SK-N-SH (cell line): ENCODE data around the gene SH3BGR. TPM values are rescaled to one million over a fixed set of nuclear protein-coding genes. Genes with fewer than 3 reads are reported as not detected.

Source experiments
- CTCF ChIA-PET: fragments of 300-600, 350-600 bp; formaldehyde crosslinking; extraction: SDS; loops from one replicate; lab custom pipeline; 2021; lab: Yijun Ruan, JAX
- POLR2A ChIA-PET: fragments of 350-600 bp; sonication (Branson Sonifier 250); formaldehyde crosslinking; extraction: SDS; loops from one replicate; lab custom pipeline; 2020; ENCODE audit warnings: antibody characterized with exemption, inconsistent platforms; lab: Yijun Ruan, JAX
- DNase-seq: peaks from one replicate; pipeline ENCODE4 v3.0.0; 2012
- H2AFZ ChIP-seq: fragments of 200-600 bp; sonication (generic); 2 replicates; pipeline ENCODE4 v1.8.1; 2016; ENCODE audit warnings: antibody characterized with exemption, mild to moderate bottlenecking, low read depth
- H3F3A ChIP-seq: fragments of 200-600 bp; sonication (generic); replicated peaks from 2 replicates; pipeline ENCODE3; 2016; ENCODE audit warnings: antibody characterized with exemption, mild to moderate bottlenecking; ENCODE audit not compliant: insufficient read depth
- H3K27ac ChIP-seq, 2 experiments: fragments of 200-500 bp in 1 of 2; fragments of 200-600 bp in 1 of 2; sonication (Bioruptor generic) in 1 of 2; sonication (generic), shearing (Covaris generic) in 1 of 2; 2 replicates each; pipeline versions ENCODE4 v1.5.1 to v1.6.1; 2014 to 2016; ENCODE audit warnings: low read depth in 2 of 2, inconsistent platforms in 1 of 2, low read length in 1 of 2, mild to moderate bottlenecking in 1 of 2, mixed read lengths in 1 of 2
- H3K27me3 ChIP-seq: fragments of 200-600 bp; sonication (generic), shearing (Covaris generic); 2 replicates; pipeline ENCODE4 v1.6.1; 2016; ENCODE audit warnings: mixed run types; ENCODE audit not compliant: insufficient read depth
- H3K36me3 ChIP-seq, 2 experiments: fragments of 200-500 bp in 1 of 2; fragments of 200-600 bp in 1 of 2; sonication (Bioruptor generic) in 1 of 2; sonication (generic) in 1 of 2; replicated peaks in 1 of 2; 2 replicates each; pipeline versions ENCODE3 to v1.5.1; 2014 to 2016; ENCODE audit warnings: low read length in 1 of 2, mild to moderate bottlenecking in 1 of 2; ENCODE audit not compliant: insufficient read depth in 2 of 2, control insufficient read depth in 1 of 2
- H3K4me1 ChIP-seq, 2 experiments: fragments of 200-500 bp in 1 of 2; fragments of 200-600 bp in 1 of 2; sonication (Bioruptor generic) in 1 of 2; sonication (generic), shearing (Covaris generic) in 1 of 2; 2 replicates each; pipeline versions ENCODE4 v1.5.1 to v1.6.1; 2014 to 2016; ENCODE audit warnings: low read depth in 1 of 2, low read length in 1 of 2, mixed run types in 1 of 2; ENCODE audit not compliant: insufficient read depth in 2 of 2, control insufficient read depth in 1 of 2
- H3K4me2 ChIP-seq: fragments of 200-600 bp; sonication (generic), shearing (Covaris generic); 2 replicates; pipeline ENCODE4 v1.6.1; 2017; ENCODE audit warnings: mixed run types
- H3K4me3 ChIP-seq, 2 experiments: fragments of 200-500 bp in 1 of 2; fragments of 200-600 bp in 1 of 2; sonication (Bioruptor generic) in 1 of 2; sonication (generic), shearing (Covaris generic) in 1 of 2; 2 replicates each; pipeline versions ENCODE4 v1.5.1 to v1.8.1; 2014 to 2016; ENCODE audit warnings: low read depth in 2 of 2, inconsistent platforms in 1 of 2, low read length in 1 of 2, mild to moderate bottlenecking in 1 of 2, mixed read lengths in 1 of 2, moderate library complexity in 1 of 2
- H3K79me2 ChIP-seq: fragments of 200-600 bp; sonication (generic); 2 replicates; pipeline ENCODE4 v1.8.1; 2017; ENCODE audit warnings: mild to moderate bottlenecking; ENCODE audit not compliant: insufficient read depth
- H3K9ac ChIP-seq: fragments of 200-600 bp; sonication (generic); 2 replicates; pipeline ENCODE4 v1.6.1; 2017; ENCODE audit warnings: mixed run types
- H3K9me2 ChIP-seq: fragments of 200-600 bp; sonication (generic); 2 replicates; pipeline ENCODE4 v1.6.1; 2017; ENCODE audit warnings: mixed run types
- H3K9me3 ChIP-seq: fragments of 200-600 bp; sonication (generic); 2 replicates; pipeline ENCODE4 v1.6.1; 2017; ENCODE audit warnings: mixed run types, mild to moderate bottlenecking, moderate library complexity
- H4K20me1 ChIP-seq: fragments of 200-600 bp; sonication (generic); 2 replicates; pipeline ENCODE4 v1.6.1; 2017; ENCODE audit warnings: mild to moderate bottlenecking, mixed run types; ENCODE audit not compliant: insufficient read depth
- FOSL2 ChIP-seq: IDR thresholded peaks from 2 replicates; pipeline ENCODE4 v1.4.0; 2012; ENCODE audit warnings: low read depth, mild to moderate bottlenecking, moderate library complexity, borderline replicate concordance
- FOXJ3 ChIP-seq: sonication (generic); formaldehyde crosslinking; IDR thresholded peaks from 2 replicates; pipeline ENCODE4 v1.5.1; 2020; ENCODE audit warnings: mild to moderate bottlenecking, missing genetic modification reagents
- FOXM1 ChIP-seq: IDR thresholded peaks from 2 replicates; pipeline ENCODE4 v1.4.0; 2012; ENCODE audit warnings: low read depth, mild to moderate bottlenecking
- GABPA ChIP-seq: IDR thresholded peaks from 2 replicates; pipeline ENCODE4 v1.4.0; 2012; ENCODE audit warnings: low read depth, mild to moderate bottlenecking
- GATA2 ChIP-seq: sonication (generic); formaldehyde crosslinking; IDR thresholded peaks from 2 replicates; pipeline ENCODE4 v1.5.0; 2020; ENCODE audit warnings: mild to moderate bottlenecking, missing genetic modification reagents
- MEF2A ChIP-seq: IDR thresholded peaks from 2 replicates; pipeline ENCODE4 v1.4.0; 2012; ENCODE audit warnings: low read depth, borderline replicate concordance
- MXI1 ChIP-seq: IDR thresholded peaks from 2 replicates; pipeline ENCODE4 v1.6.1; 2012; ENCODE audit warnings: mild to moderate bottlenecking, low read depth, low read length, improper control_type of control experiment
- NFIC ChIP-seq: IDR thresholded peaks from 2 replicates; pipeline ENCODE4 v1.4.0; 2012; ENCODE audit warnings: borderline replicate concordance
- POLR2AphosphoS5 ChIP-seq: IDR thresholded peaks from 2 replicates; pipeline ENCODE4 v1.6.1; 2012; ENCODE audit warnings: low read depth, low read length
- RCOR1 ChIP-seq: fragments of 150-350 bp; IDR thresholded peaks from 2 replicates; pipeline ENCODE4 v1.6.1; 2017; ENCODE audit warnings: antibody characterized with exemption, low read length
- SMC3 ChIP-seq: IDR thresholded peaks from 2 replicates; pipeline ENCODE4 v1.6.1; 2012; ENCODE audit warnings: low read depth, low read length, improper control_type of control experiment
- ZBTB33 ChIP-seq: IDR thresholded peaks from 2 replicates; pipeline ENCODE4 v1.4.0; 2012; ENCODE audit warnings: low read depth, borderline replicate concordance
- WGBS: methylation state at CpG from one replicate; pipeline ENCODE4 v1.1.6; 2017; ENCODE audit warnings: low lambda C conversion rate; 5-methylcytosine and 5-hydroxymethylcytosine counted together
- polyA plus RNA-seq, 3 experiments: library from polyadenylated mRNA; depleted of rRNA; stranded (reverse); fragments of >200 nt; gene quantifications; 2 replicates each; pipeline ENCODE4 v1.2.3, GENCODE V29; 2012
- TF ChIP-seq, protein P1 (sequence below): fragments of 200-600 bp; sonication (generic); IDR thresholded peaks from 2 replicates; pipeline ENCODE4 v1.6.1; 2017; ENCODE audit warnings: antibody characterized with exemption, mild to moderate bottlenecking, moderate library complexity
- TF ChIP-seq, protein P2 (sequence below): fragments of 150-350 bp; IDR thresholded peaks from 2 replicates; pipeline ENCODE4 v1.6.1; 2016; ENCODE audit warnings: mild to moderate bottlenecking, low read depth, low read length

SH3BGR gene
- polyA plus RNA-seq, 1 of the 3 experiments (the other 2 are of a cell fraction), result 1.1 TPM

DNA sequence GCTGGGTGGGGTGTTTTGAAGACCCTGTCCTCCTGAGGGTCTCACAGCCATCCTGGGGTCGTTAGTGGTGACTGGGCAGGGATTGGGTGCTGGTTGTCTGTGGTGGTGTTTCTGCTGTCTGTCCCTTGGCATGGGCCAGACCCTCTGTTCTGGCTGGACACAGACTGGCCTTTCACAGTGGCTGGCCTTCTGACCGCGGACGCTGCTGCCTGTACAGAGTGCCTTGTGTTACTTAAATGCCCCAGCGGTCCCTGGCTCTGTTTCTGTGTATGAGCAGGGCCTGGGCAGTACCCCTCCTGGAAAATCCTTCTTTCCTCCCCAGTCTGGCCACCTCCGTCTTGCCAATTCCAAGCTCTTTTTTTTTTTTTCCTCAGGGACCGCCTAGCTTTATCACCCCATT, 50.9 kb downstream of the SH3BGR start:
- no peaks in the 10 kb centered on the region for H3K79me2 ChIP-seq
- WGBS, result 37% methylated on average over 4 of the region's 7 CpGs

More for the DNA sequence above, 50.9 kb downstream of the SH3BGR start:
- H4K20me1 ChIP-seq, result no peaks in the 10 kb centered on the region
- no peak overlapping the region for H2AFZ ChIP-seq
- H3K4me3 ChIP-seq, result no peak overlapping the region
- H3K9me3 ChIP-seq, result no peaks in the 10 kb centered on the region
- no peak overlapping the region for H3K4me2 ChIP-seq
- H3K36me3 ChIP-seq, result no peaks in the 10 kb centered on the region
- POLR2A ChIA-PET, result no interaction called here
- TF ChIP-seq FOXM1 (no peak), POLR2AphosphoS5 (no peak), FOXJ3 (no peak), NFIC (no peak), RCOR1 (no peak), GABPA (no peak), SMC3 (no peak), GATA2 (CRISPR knock-in tag) (no peak), FOSL2 (no peak), MEF2A (no peak), ZBTB33 (no peak), MXI1 (no peak)
- TF ChIP-seq, protein P1, sequence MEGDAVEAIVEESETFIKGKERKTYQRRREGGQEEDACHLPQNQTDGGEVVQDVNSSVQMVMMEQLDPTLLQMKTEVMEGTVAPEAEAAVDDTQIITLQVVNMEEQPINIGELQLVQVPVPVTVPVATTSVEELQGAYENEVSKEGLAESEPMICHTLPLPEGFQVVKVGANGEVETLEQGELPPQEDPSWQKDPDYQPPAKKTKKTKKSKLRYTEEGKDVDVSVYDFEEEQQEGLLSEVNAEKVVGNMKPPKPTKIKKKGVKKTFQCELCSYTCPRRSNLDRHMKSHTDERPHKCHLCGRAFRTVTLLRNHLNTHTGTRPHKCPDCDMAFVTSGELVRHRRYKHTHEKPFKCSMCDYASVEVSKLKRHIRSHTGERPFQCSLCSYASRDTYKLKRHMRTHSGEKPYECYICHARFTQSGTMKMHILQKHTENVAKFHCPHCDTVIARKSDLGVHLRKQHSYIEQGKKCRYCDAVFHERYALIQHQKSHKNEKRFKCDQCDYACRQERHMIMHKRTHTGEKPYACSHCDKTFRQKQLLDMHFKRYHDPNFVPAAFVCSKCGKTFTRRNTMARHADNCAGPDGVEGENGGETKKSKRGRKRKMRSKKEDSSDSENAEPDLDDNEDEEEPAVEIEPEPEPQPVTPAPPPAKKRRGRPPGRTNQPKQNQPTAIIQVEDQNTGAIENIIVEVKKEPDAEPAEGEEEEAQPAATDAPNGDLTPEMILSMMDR, result no peak
- TF ChIP-seq, protein P2, sequence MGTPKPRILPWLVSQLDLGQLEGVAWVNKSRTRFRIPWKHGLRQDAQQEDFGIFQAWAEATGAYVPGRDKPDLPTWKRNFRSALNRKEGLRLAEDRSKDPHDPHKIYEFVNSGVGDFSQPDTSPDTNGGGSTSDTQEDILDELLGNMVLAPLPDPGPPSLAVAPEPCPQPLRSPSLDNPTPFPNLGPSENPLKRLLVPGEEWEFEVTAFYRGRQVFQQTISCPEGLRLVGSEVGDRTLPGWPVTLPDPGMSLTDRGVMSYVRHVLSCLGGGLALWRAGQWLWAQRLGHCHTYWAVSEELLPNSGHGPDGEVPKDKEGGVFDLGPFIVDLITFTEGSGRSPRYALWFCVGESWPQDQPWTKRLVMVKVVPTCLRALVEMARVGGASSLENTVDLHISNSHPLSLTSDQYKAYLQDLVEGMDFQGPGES, result no peak
- TF ChIP-seq, all 33 proteins: peak for 0
- Histone ChIP-seq H3K27ac (no peak overlapping the region), H3K9ac (no peak overlapping the region), H3K4me1 (no peaks in the 10 kb centered on the region), H3K9me2 (no peaks in the 10 kb centered on the region; the same call in 1 of the 2 replicates), H3F3A (no peaks in the 10 kb centered on the region), H3K27me3 (no peaks in the 10 kb centered on the region)
- CTCF ChIA-PET, result interaction anchor here (1.3 to 2.8 kb wide), 2 partner anchors 16 to 204 kb away, joined by 4 to 10 read pairs; no protein-coding TSS in a partner anchor
- DNase-seq, result no peak
